Gastroesophageal sphincter (tissue), 3 donors: ENCODE results near the gene DENND5B.

Experiments used
- CTCF ChIP-seq, 4 experiments: fragments of 200-600 bp in 2 of 4; fragments of 450-650 bp in 2 of 4; sonication (generic) in 1 of 4; IDR thresholded peaks; one replicate each; pipeline ENCODE4 v1.5.1; 2017 to 2019; ENCODE audit warnings: antibody characterized with exemption in 4 of 4, mild to moderate bottlenecking in 2 of 4, moderate library complexity in 2 of 4
- EP300 ChIP-seq: sonication (generic); formaldehyde crosslinking; IDR thresholded peaks from one replicate; pipeline ENCODE4 v1.6.1; 2017; ENCODE audit warnings: antibody characterized with exemption, mild to moderate bottlenecking
- POLR2A ChIP-seq, 2 donors: fragments of 450-650 bp; IDR thresholded peaks; one replicate each; pipeline ENCODE4 v1.6.1; 2017; ENCODE audit warnings: antibody characterized with exemption in 2 of 2, mild to moderate bottlenecking in 2 of 2, moderate library complexity in 1 of 2

- no peak for TF ChIP-seq CTCF (IDR thresholded peaks at IDR 0.05)
- TF ChIP-seq POLR2A (IDR thresholded peaks at IDR 0.05), result no peak
- no peak for TF ChIP-seq EP300
These were observed 228.7 kb downstream of the DENND5B start for GRCh38 chr12:31362115-31362758.
